GM18502 (cell line): Measurements from ENCODE around the gene NACC2.

Experiments
- ATAC-seq: cut with Tn5 transposase; IDR thresholded peaks from one replicate; pipeline ENCODE4 v1.9.1; 2021; ENCODE audit warnings: mild to moderate bottlenecking; ENCODE audit not compliant: unreplicated experiment, poor library complexity

Gene NACC2, protein sequence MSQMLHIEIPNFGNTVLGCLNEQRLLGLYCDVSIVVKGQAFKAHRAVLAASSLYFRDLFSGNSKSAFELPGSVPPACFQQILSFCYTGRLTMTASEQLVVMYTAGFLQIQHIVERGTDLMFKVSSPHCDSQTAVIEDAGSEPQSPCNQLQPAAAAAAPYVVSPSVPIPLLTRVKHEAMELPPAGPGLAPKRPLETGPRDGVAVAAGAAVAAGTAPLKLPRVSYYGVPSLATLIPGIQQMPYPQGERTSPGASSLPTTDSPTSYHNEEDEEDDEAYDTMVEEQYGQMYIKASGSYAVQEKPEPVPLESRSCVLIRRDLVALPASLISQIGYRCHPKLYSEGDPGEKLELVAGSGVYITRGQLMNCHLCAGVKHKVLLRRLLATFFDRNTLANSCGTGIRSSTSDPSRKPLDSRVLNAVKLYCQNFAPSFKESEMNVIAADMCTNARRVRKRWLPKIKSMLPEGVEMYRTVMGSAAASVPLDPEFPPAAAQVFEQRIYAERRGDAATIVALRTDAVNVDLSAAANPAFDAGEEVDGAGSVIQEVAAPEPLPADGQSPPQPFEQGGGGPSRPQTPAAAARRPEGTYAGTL

GRCh38 chr9:136095070-136096058 is at the start of gene NACC2:
TSS of gene NACC2 (minus strand) at chr9:136095289. CDS start at chr9:136050521, 44,768 bp downstream.
- ATAC-seq: no peak

DNA sequence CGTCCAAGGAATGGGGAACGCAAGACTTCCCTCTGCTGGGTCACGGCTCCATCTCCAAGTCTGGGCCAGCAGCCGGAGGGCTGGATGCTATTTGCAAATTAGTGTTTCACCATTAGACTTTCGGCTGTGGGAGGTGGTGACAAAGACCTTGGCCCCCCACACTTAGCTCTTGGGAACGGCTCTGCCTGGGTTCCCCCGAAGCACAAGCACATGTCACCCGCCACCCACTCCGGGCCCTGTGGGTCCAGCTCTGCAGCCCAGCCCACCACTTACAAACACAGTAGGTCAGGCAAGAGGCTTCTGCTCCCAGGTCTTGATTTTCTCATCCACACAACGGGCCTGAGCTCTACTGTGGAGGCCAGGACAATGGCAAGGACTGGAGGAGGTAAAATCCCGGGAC is 49.4 kb upstream of the NACC2 start:
- ATAC-seq: no peak

DNA sequence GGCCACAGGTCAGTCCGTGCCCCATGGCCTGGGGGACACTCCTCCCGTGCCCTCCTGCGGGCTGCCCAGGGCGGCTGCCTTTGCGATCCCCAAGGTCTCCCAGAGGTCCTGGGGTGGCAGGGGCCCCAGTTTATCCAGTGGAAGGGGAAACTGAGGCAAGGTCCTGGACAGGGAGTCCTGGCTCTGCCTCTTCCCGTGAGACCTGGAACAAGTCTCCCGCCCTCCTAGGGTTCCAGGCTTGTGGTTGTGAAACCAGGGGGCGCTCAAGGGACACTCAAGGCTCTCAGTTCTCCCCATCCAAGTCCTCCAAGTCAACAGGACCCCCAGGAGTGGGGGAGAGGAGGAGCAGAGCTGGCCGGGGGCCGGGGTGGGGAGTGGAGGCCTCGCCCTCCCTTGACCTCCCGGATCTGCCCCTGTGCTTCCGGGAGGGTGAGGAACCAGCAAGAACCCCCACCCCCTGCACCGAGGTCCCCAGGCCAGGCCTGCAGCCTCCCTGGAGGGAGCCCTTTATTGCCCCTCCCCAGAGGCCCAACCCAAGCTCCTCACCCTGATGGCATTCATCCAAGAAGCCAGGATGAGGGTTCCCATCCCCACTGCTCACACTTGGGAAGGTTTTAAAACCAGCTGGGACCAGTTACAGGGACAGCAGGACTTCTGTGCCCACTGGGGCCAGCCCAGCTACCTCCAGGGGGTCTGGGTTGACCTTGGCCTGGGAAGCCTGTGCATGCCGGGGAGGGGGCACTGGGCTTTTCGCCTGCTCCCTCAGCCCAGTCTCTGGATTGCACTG is 48.3 kb upstream of the NACC2 start:
- ATAC-seq: no peak

DNA sequence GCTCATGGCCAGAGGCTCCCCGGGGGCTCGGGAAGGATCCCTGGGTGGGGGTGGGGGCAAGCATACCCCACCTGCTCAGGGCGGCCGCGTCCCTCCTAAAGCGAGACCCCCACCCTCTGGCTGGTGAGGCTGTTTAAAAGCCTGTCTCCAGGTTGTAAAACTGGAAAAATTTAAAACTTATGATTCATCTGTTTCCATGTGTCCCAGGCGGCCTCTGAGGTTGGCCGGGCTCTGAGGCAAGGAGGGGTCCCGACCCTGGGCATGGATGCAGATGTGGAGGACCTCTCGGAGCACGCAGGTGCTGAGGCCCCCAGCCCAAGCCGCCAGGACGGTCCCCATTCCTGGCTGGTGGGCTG is 47.7 kb upstream of the NACC2 start:
- ATAC-seq: no peak

DNA sequence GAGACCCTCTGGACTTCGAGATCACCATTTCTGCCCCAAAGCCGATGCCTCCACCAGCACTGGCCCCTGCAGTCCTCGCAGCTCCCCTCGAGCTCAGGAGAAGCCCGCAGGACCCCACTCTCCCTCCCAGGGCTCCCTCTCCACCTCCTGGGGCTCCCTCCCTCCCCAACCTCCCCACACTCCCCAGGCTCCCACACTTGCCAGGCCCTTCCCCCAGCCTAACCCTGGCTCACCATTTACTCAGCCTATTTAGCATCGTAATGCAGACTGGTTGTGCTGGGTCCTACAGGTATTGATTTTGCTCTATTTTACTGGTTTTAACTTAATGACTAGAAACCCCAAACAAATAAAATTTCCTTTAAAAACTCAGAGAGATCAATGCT is 47.3 kb upstream of the NACC2 start:
- no peak for ATAC-seq

DNA sequence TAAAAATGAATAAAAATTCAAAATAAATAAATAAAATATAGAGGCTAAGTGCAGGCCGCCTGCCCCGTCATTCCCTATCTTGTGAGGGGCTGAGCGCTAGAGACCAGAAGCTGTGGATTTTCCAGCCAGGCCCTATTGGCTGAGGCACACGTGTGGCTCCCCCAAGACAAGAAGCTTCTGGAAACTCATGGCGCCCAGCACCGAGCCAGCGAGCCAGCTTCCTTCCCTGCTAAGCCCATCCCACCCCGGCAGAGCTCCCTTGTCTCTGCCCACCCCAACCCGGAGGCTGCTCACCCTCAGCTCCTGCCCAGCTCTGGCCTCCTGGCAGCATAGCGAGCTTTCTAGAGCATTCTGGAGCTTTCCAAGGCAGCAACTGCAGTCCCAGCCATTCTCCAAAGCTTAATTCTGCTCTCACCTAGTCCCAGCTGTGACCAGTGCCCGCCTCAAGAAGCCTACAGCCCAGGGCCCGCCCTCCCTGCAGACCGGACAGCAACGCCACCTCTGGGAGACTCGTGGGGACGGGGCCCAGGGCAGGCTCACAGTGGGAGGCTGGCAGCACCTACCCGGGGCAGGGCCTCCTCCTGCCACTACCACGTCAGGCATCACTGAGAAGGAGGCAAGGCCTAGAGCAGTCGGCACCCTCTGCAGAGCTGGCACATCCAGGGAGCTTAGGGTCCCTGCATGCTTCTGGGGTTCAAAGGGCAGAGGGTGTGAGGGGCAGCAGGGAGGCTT is 46.8 kb upstream of the NACC2 start:
- no peak for ATAC-seq

GRCh38 chr9:136140966-136141365 is 45.9 kb upstream of the NACC2 start:
- ATAC-seq: no peak

DNA sequence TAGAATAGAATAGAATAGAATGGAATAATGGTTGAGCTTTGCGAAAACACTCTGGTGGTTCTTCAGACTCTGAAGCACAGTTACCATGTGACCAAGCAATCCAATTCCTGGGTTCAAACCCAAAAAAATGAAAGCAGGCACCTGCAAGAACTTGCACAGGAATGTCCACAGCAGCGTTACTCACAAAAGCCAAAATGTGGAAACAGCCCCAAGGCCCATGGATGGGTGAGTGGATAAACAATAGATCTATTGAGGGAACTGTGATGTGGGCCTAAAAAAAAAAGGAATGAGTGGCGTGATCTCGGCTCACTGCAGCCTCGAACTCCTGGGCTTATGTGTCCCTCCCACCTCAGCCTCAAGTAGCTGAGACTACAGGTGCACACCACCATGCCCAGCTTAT is 45.0 kb upstream of the NACC2 start:
- no peak for ATAC-seq

- ATAC-seq: no peak
These were observed 43.5 kb upstream of the NACC2 start for GRCh38 chr9:136138566-136138965.

- ATAC-seq: no peak
These were observed 42.5 kb upstream of the NACC2 start for GRCh38 chr9:136137321-136138265.

DNA sequence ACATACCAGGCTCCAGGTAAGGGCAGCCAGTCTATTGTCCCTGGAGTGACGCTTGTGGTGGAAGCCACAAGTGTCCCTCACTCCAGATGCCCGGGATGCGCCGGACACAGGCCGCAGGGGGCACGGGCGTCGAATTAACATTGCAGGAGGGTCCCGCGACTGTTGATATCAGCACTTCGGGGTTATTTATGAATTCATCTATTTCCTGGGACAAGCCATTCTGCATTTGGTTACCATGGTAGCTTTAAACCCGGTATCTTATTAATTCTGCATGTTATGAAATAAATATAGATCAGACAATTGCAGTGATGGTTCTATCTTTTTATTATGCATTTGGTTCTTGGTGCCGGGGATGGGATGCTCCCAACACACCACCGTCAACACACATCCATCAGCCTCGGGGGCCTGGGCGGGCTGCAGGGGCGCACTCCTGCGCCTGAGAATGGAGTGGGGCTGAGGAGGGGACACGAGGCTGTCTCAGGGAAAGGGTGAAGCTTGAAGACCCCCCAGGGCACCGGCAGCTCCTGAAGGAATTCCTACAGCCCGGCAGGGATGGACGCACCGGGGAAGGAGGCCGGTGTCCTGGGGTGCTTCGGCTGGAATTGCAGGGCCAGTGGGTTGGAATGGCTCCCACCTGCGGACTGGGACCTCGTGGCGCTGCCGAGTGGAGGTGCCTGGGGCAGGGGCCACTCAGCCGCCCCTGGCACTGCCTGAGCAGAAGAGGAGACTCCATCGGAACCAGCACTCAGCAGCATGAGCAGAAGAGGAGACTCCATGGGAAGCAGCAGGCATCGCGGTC is 41.2 kb upstream of the NACC2 start:
- ATAC-seq: no peak

- ATAC-seq: no peak
These were observed 40.4 kb upstream of the NACC2 start for GRCh38 chr9:136135326-136136126.

- ATAC-seq: no peak
These were observed 38.9 kb upstream of the NACC2 start for GRCh38 chr9:136133959-136134484.

- ATAC-seq: no peak
These were observed 38.3 kb upstream of the NACC2 start for GRCh38 chr9:136133191-136133958.

- ATAC-seq: no peak
These were observed 37.5 kb upstream of the NACC2 start for GRCh38 chr9:136132512-136133050.
